ENCODE results near the gene PDE6B. TPM values are rescaled to one million over a fixed set of nuclear protein-coding genes. Genes with fewer than 3 reads are reported as not detected.

The PDE6B gene
- total RNA-seq, 2 experiments from 2014 or later: not detected

GRCh38 chr4:649293-649625 lies 23.9 kb downstream of the PDE6B start:
- Histone ChIP-seq H2AFZ (ENCODE audit: low read length) (no peak overlapping the region), H3K9me2 (ENCODE audit: insufficient read depth, low read length) (no peaks in the 10 kb centered on the region), H3K4me2 (ENCODE audit: low read length) (no peak overlapping the region), H3K9me3 (ENCODE audit: low read length) (no peaks in the 10 kb centered on the region), H3K36me3 (ENCODE audit: insufficient read depth, low read length) (no peaks in the 10 kb centered on the region), H3K4me3 (ENCODE audit: low read depth, low read length, poor library complexity, severe bottlenecking) (no peak overlapping the region), H3K4me1 (ENCODE audit: insufficient read depth, low read length, poor library complexity, severe bottlenecking) (no peaks in the 10 kb centered on the region), H4K20me1 (ENCODE audit: insufficient read depth, low read length) (no peaks in the 10 kb centered on the region), H3K79me2 (ENCODE audit: insufficient read depth, low read depth, low read length) (no peaks in the 10 kb centered on the region), H3K27ac (ENCODE audit: low read depth, low read length, poor library complexity, severe bottlenecking) (no peak overlapping the region)
- DNase-seq (ENCODE audit: low spot score): no peak
- no TSS peak for BruUV-seq (replicated peaks)
- ChIA-PET POLR2A (no interaction called here), CTCF (ENCODE audit: unreplicated experiment) (no interaction called here)
- TF ChIP-seq CTCF (conservative IDR thresholded peaks at IDR 0.05; ENCODE audit: low read length) (no peak), EZH2phosphoT487 (IDR thresholded peaks at IDR 0.05; ENCODE audit: borderline replicate concordance, low read depth, low read length) (no peak)
- intact Hi-C loops (cut with micrococcal nuclease; ENCODE audit: unreplicated experiment): no loop called here

GRCh38 chr4:649751-650310 lies 24.5 kb downstream of the PDE6B start:
- Histone ChIP-seq H3K4me1 (ENCODE audit: insufficient read depth, low read length, poor library complexity, severe bottlenecking) (no peaks in the 10 kb centered on the region), H3K36me3 (ENCODE audit: insufficient read depth, low read length) (no peaks in the 10 kb centered on the region), H3K9me2 (ENCODE audit: insufficient read depth, low read length) (no peaks in the 10 kb centered on the region), H3K79me2 (ENCODE audit: insufficient read depth, low read depth, low read length) (no peaks in the 10 kb centered on the region), H3K4me3 (ENCODE audit: low read depth, low read length, poor library complexity, severe bottlenecking) (no peak overlapping the region), H3K27ac (ENCODE audit: low read depth, low read length, poor library complexity, severe bottlenecking) (no peak overlapping the region), H2AFZ (ENCODE audit: low read length) (no peak overlapping the region), H3K9me3 (ENCODE audit: low read length) (no peaks in the 10 kb centered on the region), H3K4me2 (ENCODE audit: low read length) (no peak overlapping the region), H4K20me1 (ENCODE audit: insufficient read depth, low read length) (no peaks in the 10 kb centered on the region)
- TF ChIP-seq CTCF (conservative IDR thresholded peaks at IDR 0.05; ENCODE audit: low read length) (no peak), EZH2phosphoT487 (IDR thresholded peaks at IDR 0.05; ENCODE audit: borderline replicate concordance, low read depth, low read length) (no peak)
- no peak for DNase-seq (ENCODE audit: low spot score)
- ChIA-PET CTCF (ENCODE audit: unreplicated experiment) (no interaction called here), POLR2A (no interaction called here)
- intact Hi-C loops (cut with micrococcal nuclease; ENCODE audit: unreplicated experiment): no loop called here
- no TSS peak for BruUV-seq (replicated peaks)

GRCh38 chr4:650461-650860 lies 25.1 kb downstream of the PDE6B start:
- no peaks in the 10 kb centered on the region for H3K4me1 ChIP-seq (ENCODE audit: insufficient read depth, low read length, poor library complexity, severe bottlenecking)
- no peaks in the 10 kb centered on the region for H3K36me3 ChIP-seq (ENCODE audit: insufficient read depth, low read length)
- no peaks in the 10 kb centered on the region for H3K9me2 ChIP-seq (ENCODE audit: insufficient read depth, low read length)
- CTCF ChIA-PET (ENCODE audit: unreplicated experiment): no interaction called here
- H3K4me2 ChIP-seq (ENCODE audit: low read length): no peak overlapping the region
- H3K79me2 ChIP-seq (ENCODE audit: insufficient read depth, low read depth, low read length): no peaks in the 10 kb centered on the region
- no peak overlapping the region for H3K4me3 ChIP-seq (ENCODE audit: low read depth, low read length, poor library complexity, severe bottlenecking)
- H2AFZ ChIP-seq (ENCODE audit: low read length): no peak overlapping the region
- intact Hi-C loops (cut with micrococcal nuclease; ENCODE audit: unreplicated experiment): no loop called here
- BruUV-seq (replicated peaks): no TSS peak
- no peak for DNase-seq (ENCODE audit: low spot score)
- TF ChIP-seq EZH2phosphoT487 (IDR thresholded peaks at IDR 0.05; ENCODE audit: borderline replicate concordance, low read depth, low read length) (no peak), CTCF (conservative IDR thresholded peaks at IDR 0.05; ENCODE audit: low read length) (no peak)
- POLR2A ChIA-PET: no interaction called here
- H3K27ac ChIP-seq (ENCODE audit: low read depth, low read length, poor library complexity, severe bottlenecking): no peak overlapping the region
- H3K9me3 ChIP-seq (ENCODE audit: low read length): no peaks in the 10 kb centered on the region
- no peaks in the 10 kb centered on the region for H4K20me1 ChIP-seq (ENCODE audit: insufficient read depth, low read length)
